Ishikawa (cell line): Measurements from ENCODE around the gene MATN1.

ENCODE experiments used
- CEBPB ChIP-seq: IDR thresholded peaks from 2 replicates; pipeline ENCODE4 v1.6.1; 2012
- CREB1 ChIP-seq: IDR thresholded peaks from 2 replicates; pipeline ENCODE4 v1.6.1; 2012; ENCODE audit warnings: low read depth
- EGR1 ChIP-seq: IDR thresholded peaks from 2 replicates; pipeline ENCODE4 v1.6.1; 2012
- EP300 ChIP-seq: IDR thresholded peaks from 2 replicates; pipeline ENCODE4 v1.6.1; 2012; ENCODE audit warnings: borderline replicate concordance
- FOXM1 ChIP-seq: IDR thresholded peaks from 2 replicates; pipeline ENCODE4 v1.6.1; 2012; ENCODE audit warnings: low read depth, borderline replicate concordance
- MAX ChIP-seq: IDR thresholded peaks from 2 replicates; pipeline ENCODE4 v1.6.1; 2012
- NFIC ChIP-seq: IDR thresholded peaks from 2 replicates; pipeline ENCODE4 v1.6.1; 2012
- RAD21 ChIP-seq: IDR thresholded peaks from 2 replicates; pipeline ENCODE4 v1.6.1; 2012; ENCODE audit warnings: low read depth
- REST ChIP-seq: IDR thresholded peaks from 2 replicates; pipeline ENCODE4 v1.6.1; 2012; ENCODE audit warnings: low read depth, mild to moderate bottlenecking
- TAF1 ChIP-seq: IDR thresholded peaks from 2 replicates; pipeline ENCODE4 v1.6.1; 2012; ENCODE audit warnings: low read depth, mild to moderate bottlenecking
- TCF12 ChIP-seq: IDR thresholded peaks from 2 replicates; pipeline ENCODE4 v1.6.1; 2012; ENCODE audit warnings: low read depth
- TEAD4 ChIP-seq: IDR thresholded peaks from 2 replicates; pipeline ENCODE4 v1.6.1; 2012
- USF1 ChIP-seq: IDR thresholded peaks from 2 replicates; pipeline ENCODE4 v1.6.1; 2012
- YY1 ChIP-seq: IDR thresholded peaks from 2 replicates; pipeline ENCODE4 v1.6.1; 2012; ENCODE audit warnings: low read depth
- ZBTB7A ChIP-seq: IDR thresholded peaks from 2 replicates; pipeline ENCODE4 v1.6.1; 2012; ENCODE audit warnings: low read depth

MATN1 gene

GRCh38 chr1:30672661-30673060, 50.7 kb downstream of the MATN1 start:
- TF ChIP-seq REST = no peak
- TF ChIP-seq USF1 = no peak
- no peak for TF ChIP-seq TCF12
- TF ChIP-seq RAD21 = no peak
- no peak for TF ChIP-seq TAF1
- no peak for TF ChIP-seq YY1
- no peak for TF ChIP-seq NFIC
- no peak for TF ChIP-seq ZBTB7A
- no peak for TF ChIP-seq EP300
- TF ChIP-seq CEBPB = no peak
- no peak for TF ChIP-seq EGR1
- TF ChIP-seq MAX = no peak
- TF ChIP-seq CREB1 = no peak
- TF ChIP-seq FOXM1 = no peak
- TF ChIP-seq TEAD4 = no peak

- TF ChIP-seq YY1 (no peak), EP300 (no peak), RAD21 (no peak), TCF12 (no peak), REST (no peak), MAX (no peak), CREB1 (no peak), FOXM1 (no peak), EGR1 (no peak), USF1 (no peak), ZBTB7A (no peak), CEBPB (no peak), TAF1 (no peak), NFIC (no peak), TEAD4 (no peak)
These were observed 52.9 kb downstream of the MATN1 start for GRCh38 chr1:30670240-30671060.

GRCh38 chr1:30668546-30669327, 54.6 kb downstream of the MATN1 start:
- no peak for TF ChIP-seq FOXM1
- TF ChIP-seq EGR1 = no peak
- no peak for TF ChIP-seq USF1

- TF ChIP-seq REST = no peak
- no peak for TF ChIP-seq YY1
- no peak for TF ChIP-seq FOXM1
These were observed 55.4 kb downstream of the MATN1 start for GRCh38 chr1:30668024-30668423.
